Measurements from ENCODE around the gene SANBR.

SANBR gene

GRCh38 chr2:61059382-61059781 is 6.3 kb upstream of the SANBR start:
- TF ChIP-seq, protein P1, sequence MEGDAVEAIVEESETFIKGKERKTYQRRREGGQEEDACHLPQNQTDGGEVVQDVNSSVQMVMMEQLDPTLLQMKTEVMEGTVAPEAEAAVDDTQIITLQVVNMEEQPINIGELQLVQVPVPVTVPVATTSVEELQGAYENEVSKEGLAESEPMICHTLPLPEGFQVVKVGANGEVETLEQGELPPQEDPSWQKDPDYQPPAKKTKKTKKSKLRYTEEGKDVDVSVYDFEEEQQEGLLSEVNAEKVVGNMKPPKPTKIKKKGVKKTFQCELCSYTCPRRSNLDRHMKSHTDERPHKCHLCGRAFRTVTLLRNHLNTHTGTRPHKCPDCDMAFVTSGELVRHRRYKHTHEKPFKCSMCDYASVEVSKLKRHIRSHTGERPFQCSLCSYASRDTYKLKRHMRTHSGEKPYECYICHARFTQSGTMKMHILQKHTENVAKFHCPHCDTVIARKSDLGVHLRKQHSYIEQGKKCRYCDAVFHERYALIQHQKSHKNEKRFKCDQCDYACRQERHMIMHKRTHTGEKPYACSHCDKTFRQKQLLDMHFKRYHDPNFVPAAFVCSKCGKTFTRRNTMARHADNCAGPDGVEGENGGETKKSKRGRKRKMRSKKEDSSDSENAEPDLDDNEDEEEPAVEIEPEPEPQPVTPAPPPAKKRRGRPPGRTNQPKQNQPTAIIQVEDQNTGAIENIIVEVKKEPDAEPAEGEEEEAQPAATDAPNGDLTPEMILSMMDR (IDR thresholded peaks at IDR 0.05; ENCODE audit: unreplicated experiment in 3 of 3): no peak
- Mint-ChIP-seq H3K4me3 (no peak overlapping the region), H3K4me1 (no peaks in the 10 kb centered on the region), H3K9me3 (no peaks in the 10 kb centered on the region), H3K27ac (no peak overlapping the region), H3K27me3 (ENCODE audit: low read depth) (no peaks in the 10 kb centered on the region), H3K36me3 (ENCODE audit: low read depth) (peaks cover 24% of the 10 kb centered on the region)

DNA sequence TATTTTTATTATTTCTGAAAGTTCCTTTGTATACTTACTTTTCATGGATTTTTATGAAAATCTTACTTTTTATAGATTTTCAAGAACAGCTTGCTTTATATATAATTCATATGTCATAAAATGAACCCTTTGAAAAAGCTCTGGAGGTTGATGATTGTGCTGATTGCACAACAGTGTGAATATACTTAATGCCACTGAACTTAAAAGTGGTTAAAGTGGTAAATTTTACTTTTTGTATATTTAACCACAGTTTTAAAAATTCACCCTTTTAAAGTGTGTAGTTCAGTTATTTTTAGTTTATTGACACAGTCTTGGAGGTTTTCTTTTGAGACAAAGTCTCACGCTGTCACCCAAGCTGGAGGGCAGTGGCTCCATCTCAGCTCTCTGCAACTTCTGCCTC is 8.4 kb downstream of the SANBR start:
- Mint-ChIP-seq H3K9me3 (no peaks in the 10 kb centered on the region), H3K27ac (no peak overlapping the region), H3K27me3 (ENCODE audit: low read depth) (no peaks in the 10 kb centered on the region), H3K4me3 (no peak overlapping the region), H3K36me3 (ENCODE audit: low read depth) (peaks cover 38% of the 10 kb centered on the region), H3K4me1 (no peaks in the 10 kb centered on the region)
- TF ChIP-seq, protein P1 (IDR thresholded peaks at IDR 0.05; ENCODE audit: unreplicated experiment in 3 of 3): no peak

- H3K36me3 Mint-ChIP-seq (ENCODE audit: low read depth): peaks cover 41% of the 10 kb centered on the region
- no peak overlapping the region for H3K4me3 Mint-ChIP-seq
- TF ChIP-seq, protein P1 (IDR thresholded peaks at IDR 0.05; ENCODE audit: unreplicated experiment in 3 of 3): no peak
- peaks cover 4% of the 10 kb centered on the region for H3K9me3 Mint-ChIP-seq
- no peak overlapping the region for H3K27ac Mint-ChIP-seq
- no peaks in the 10 kb centered on the region for H3K27me3 Mint-ChIP-seq (ENCODE audit: low read depth)
- H3K4me1 Mint-ChIP-seq: no peaks in the 10 kb centered on the region
Measured at GRCh38 chr2:61085883-61086282, 20.2 kb downstream of the SANBR start.

DNA sequence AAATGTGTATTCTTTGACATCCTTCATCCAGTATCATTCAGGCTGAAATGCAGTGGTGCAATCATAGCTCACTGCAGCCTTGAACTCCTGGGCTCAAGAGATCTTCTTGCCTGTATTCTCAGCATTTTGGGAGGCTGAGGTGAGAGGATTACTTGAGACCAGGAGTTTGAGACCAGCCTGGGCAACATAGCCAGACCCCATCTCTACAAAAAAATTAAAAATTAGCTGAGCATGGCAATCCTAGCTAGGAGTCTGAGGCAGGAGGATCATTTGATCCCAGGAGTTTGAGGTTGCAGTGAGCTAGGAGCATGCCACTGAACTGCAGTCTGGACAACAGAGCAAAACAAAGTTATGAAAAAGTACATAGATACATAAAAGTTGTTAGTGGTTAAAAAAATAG is 24.1 kb downstream of the SANBR start:
- Mint-ChIP-seq H3K9me3 (peaks cover under 1% of the 10 kb centered on the region), H3K4me1 (no peaks in the 10 kb centered on the region)
- TF ChIP-seq, protein P1 (IDR thresholded peaks at IDR 0.05; ENCODE audit: unreplicated experiment in 3 of 3): no peak

DNA sequence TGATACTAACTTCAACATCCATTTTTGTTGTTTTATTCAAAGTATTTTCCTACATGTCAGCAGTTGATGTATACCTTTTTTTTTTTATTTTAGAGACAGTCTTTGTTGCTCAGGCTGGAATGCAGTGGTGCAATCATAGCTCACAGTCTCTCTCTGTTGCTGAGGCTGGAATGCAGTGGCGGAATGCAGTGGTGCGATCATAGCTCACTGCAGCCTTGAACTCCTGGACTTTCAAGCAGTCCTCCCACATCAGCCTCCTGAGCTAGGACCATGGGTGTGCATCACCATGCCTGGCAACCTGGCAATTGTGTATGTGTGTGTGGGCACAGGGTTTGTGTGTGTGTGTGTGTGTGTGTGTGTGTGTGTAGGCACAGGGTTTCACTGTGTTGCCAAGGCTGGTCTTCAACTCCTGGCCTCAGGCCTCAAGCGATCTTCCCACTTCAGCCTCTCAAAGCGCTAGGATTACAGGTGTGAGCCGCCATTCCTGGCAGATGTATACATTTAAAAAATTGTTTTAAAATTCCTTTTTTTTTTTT is 24.8 kb downstream of the SANBR start:
- Mint-ChIP-seq H3K27me3 (ENCODE audit: low read depth) (no peaks in the 10 kb centered on the region), H3K4me3 (no peak overlapping the region), H3K36me3 (ENCODE audit: low read depth) (peaks cover 31% of the 10 kb centered on the region), H3K27ac (no peak overlapping the region), H3K4me1 (no peaks in the 10 kb centered on the region), H3K9me3 (no peaks in the 10 kb centered on the region)
- TF ChIP-seq, protein P1 (IDR thresholded peaks at IDR 0.05; ENCODE audit: unreplicated experiment in 3 of 3): no peak

More for the DNA sequence above, 24.1 kb downstream of the SANBR start:
- Mint-ChIP-seq H3K4me3 (no peak overlapping the region), H3K27me3 (ENCODE audit: low read depth) (no peaks in the 10 kb centered on the region), H3K27ac (no peak overlapping the region), H3K36me3 (ENCODE audit: low read depth) (peaks cover 37% of the 10 kb centered on the region)

GRCh38 chr2:61091485-61091884 is 25.8 kb downstream of the SANBR start:
- no peak overlapping the region for H3K27ac Mint-ChIP-seq
- no peaks in the 10 kb centered on the region for H3K9me3 Mint-ChIP-seq
- H3K4me3 Mint-ChIP-seq: no peak overlapping the region
- H3K4me1 Mint-ChIP-seq: no peaks in the 10 kb centered on the region
- H3K27me3 Mint-ChIP-seq (ENCODE audit: low read depth): no peaks in the 10 kb centered on the region
- peaks cover 32% of the 10 kb centered on the region for H3K36me3 Mint-ChIP-seq (ENCODE audit: low read depth)
- TF ChIP-seq, protein P1 (IDR thresholded peaks at IDR 0.05; ENCODE audit: unreplicated experiment in 3 of 3): no peak
